ENCODE results near the gene POLR3E.

DNA sequence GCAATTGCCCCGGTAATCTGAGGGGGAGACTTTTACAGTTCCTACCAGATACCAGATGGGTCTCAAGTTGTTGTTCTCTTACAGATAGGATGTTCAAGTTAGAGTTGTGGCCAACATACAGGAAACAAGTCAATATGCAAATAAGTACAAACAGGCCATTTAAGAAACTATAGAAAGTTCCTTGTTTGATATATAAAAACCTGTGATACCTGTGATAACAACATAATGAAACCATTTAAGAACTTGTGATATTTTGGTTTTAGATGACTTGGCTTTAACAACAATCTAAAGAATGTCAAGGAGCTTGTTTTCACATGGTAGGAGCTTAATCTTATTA lies 60.4 kb downstream of the POLR3E start:
- TF ChIP-seq, protein P1, sequence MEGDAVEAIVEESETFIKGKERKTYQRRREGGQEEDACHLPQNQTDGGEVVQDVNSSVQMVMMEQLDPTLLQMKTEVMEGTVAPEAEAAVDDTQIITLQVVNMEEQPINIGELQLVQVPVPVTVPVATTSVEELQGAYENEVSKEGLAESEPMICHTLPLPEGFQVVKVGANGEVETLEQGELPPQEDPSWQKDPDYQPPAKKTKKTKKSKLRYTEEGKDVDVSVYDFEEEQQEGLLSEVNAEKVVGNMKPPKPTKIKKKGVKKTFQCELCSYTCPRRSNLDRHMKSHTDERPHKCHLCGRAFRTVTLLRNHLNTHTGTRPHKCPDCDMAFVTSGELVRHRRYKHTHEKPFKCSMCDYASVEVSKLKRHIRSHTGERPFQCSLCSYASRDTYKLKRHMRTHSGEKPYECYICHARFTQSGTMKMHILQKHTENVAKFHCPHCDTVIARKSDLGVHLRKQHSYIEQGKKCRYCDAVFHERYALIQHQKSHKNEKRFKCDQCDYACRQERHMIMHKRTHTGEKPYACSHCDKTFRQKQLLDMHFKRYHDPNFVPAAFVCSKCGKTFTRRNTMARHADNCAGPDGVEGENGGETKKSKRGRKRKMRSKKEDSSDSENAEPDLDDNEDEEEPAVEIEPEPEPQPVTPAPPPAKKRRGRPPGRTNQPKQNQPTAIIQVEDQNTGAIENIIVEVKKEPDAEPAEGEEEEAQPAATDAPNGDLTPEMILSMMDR (IDR thresholded peaks at IDR 0.05), result no peak
- TF ChIP-seq EZH2 (IDR thresholded peaks at IDR 0.05; ENCODE audit: borderline replicate concordance, insufficient read depth, low read depth, low read length, poor library complexity, severe bottlenecking), result no peak

Measured in B cell (primary cell).